Jurkat, Clone E6-1 (cell line): Measurements from ENCODE around the gene ATP4B.
A peak's percentile ranks its signal among the peaks of the same experiment; 100 is the strongest.

Experiments
- DNase-seq: peaks from one replicate; pipeline ENCODE4 v3.0.0-alpha.2; 2011; ENCODE audit warnings: low read depth, low spot score
- H3K4me3 ChIP-seq: 2 replicates; pipeline ENCODE4 v1.5.1; 2011; ENCODE audit warnings: mild to moderate bottlenecking, low read length, control low read depth, moderate library complexity

The ATP4B gene

GRCh38 chr13:113645329-113645728 is 12.7 kb downstream of the ATP4B start:
- no peak for DNase-seq
- H3K4me3 ChIP-seq: no peak overlapping the region

GRCh38 chr13:113644800-113645199 is 13.2 kb downstream of the ATP4B start:
- DNase-seq: no peak

GRCh38 chr13:113643593-113643992 is 14.4 kb downstream of the ATP4B start:
- DNase-seq: no peak

More at GRCh38 chr13:113644800-113645199, 13.2 kb downstream of the ATP4B start:
- H3K4me3 ChIP-seq: no peak overlapping the region

GRCh38 chr13:113642563-113642962 is 15.4 kb downstream of the ATP4B start:
- H3K4me3 ChIP-seq: no peak overlapping the region
- DNase-seq: no peak

More at GRCh38 chr13:113643593-113643992, 14.4 kb downstream of the ATP4B start:
- no peak overlapping the region for H3K4me3 ChIP-seq

- no peak overlapping the region for H3K4me3 ChIP-seq
- DNase-seq: no peak
Observed at GRCh38 chr13:113641426-113641825, 16.6 kb downstream of the ATP4B start.

GRCh38 chr13:113639616-113640262 is 18.3 kb downstream of the ATP4B start:
- no peak for DNase-seq
- H3K4me3 ChIP-seq: no peak overlapping the region

GRCh38 chr13:113638806-113639205 is 19.2 kb downstream of the ATP4B start:
- no peak overlapping the region for H3K4me3 ChIP-seq
- DNase-seq: no peak

GRCh38 chr13:113638173-113638746 is 19.7 kb downstream of the ATP4B start:
- H3K4me3 ChIP-seq: no peak overlapping the region
- DNase-seq: no peak

- no peak for DNase-seq
- no peak overlapping the region for H3K4me3 ChIP-seq
Observed at GRCh38 chr13:113637262-113638160, 20.5 kb downstream of the ATP4B start.

GRCh38 chr13:113636266-113636963 is 21.6 kb downstream of the ATP4B start:
- H3K4me3 ChIP-seq: no peak overlapping the region
- no peak for DNase-seq

- no peak overlapping the region for H3K4me3 ChIP-seq
- DNase-seq: no peak
Observed at GRCh38 chr13:113635709-113636108, 22.3 kb downstream of the ATP4B start.

- no peak for DNase-seq
Observed at GRCh38 chr13:113635048-113635420, 23.0 kb downstream of the ATP4B start.

GRCh38 chr13:113634279-113635047 is 23.5 kb downstream of the ATP4B start:
- no peak overlapping the region for H3K4me3 ChIP-seq
- DNase-seq: peak; percentile 25

More at GRCh38 chr13:113635048-113635420, 23.0 kb downstream of the ATP4B start:
- no peak overlapping the region for H3K4me3 ChIP-seq

- DNase-seq: no peak
- no peak overlapping the region for H3K4me3 ChIP-seq
Observed at GRCh38 chr13:113633485-113633873, 24.5 kb downstream of the ATP4B start.

GRCh38 chr13:113632706-113633484 is 25.1 kb downstream of the ATP4B start:
- no peak overlapping the region for H3K4me3 ChIP-seq
- no peak for DNase-seq

- no peak for DNase-seq
- no peak overlapping the region for H3K4me3 ChIP-seq
Observed at GRCh38 chr13:113631341-113632095, 26.5 kb downstream of the ATP4B start.

- no peak for DNase-seq
Observed at GRCh38 chr13:113630804-113631203, 27.2 kb downstream of the ATP4B start.

More at GRCh38 chr13:113630804-113631203, 27.2 kb downstream of the ATP4B start:
- H3K4me3 ChIP-seq: no peak overlapping the region
